ENCODE measurements around the gene RGS16. TPM values are rescaled to one million over a fixed set of nuclear protein-coding genes. Genes with fewer than 3 reads are reported as not detected.

Gene RGS16
- total and polyA plus RNA-seq, 2 donors (not counting 1 experiment from before 2014, with no cell fraction given), result 3.3 to 11.4 TPM

DNA sequence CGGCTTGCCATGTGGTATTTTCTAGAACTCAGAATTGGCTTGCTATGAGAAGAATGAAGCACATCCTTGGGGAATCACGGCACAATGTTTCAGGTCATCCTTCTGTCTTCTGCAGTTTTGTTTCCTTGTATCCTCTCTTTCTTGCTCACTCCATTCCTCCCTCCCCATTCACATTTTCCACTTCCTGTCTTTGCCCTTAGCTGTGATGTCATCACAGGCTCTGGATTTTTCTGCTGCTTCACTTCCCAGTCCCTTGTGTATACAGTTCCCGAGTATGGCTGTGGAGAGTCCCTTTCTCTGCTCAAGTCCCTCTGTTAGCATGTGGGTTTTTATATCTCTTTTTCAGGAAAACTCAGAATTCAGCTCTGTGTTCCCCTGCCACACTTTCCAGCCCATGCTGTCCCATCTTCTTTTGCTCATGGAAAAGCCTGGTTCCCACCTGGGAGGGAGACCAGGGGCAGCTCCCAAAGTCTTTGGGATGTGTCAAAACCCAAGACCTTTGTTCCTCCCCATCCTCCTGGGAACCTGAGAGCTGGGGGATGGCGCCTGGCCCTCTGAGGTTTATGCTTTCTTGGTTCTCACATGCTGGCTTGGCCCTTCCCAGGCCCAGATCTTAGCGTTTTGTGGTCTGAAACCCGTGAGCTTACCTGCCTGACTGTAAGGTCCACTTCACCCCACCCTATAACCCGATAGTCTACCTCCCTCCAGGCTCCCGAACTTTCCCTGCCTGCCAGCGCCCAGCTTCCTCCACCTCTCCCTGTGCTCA, 4.8 kb upstream of the RGS16 start:
- no peaks in the 10 kb centered on the region for H3K9me3 Mint-ChIP-seq (ENCODE audit: insufficient read depth)
- Histone ChIP-seq H3K36me3 (replicated peaks in 1 of 2; ENCODE audit: control extremely low read depth in 1 of 2, control insufficient read depth in 1 of 2, extremely low read depth in 1 of 2, insufficient read depth in 2 of 2, low read length in 1 of 2) (no peaks in the 10 kb centered on the region), H3K9me3 (ENCODE audit: control extremely low read depth in 1 of 3, control insufficient read depth in 2 of 3, insufficient read depth in 1 of 3, low read length in 2 of 3) (no peaks in the 10 kb centered on the region), H3K4me1 (ENCODE audit: control insufficient read depth in 2 of 2, insufficient read depth in 2 of 2, low read length in 2 of 2) (peaks cover 15 to 16% of the 10 kb centered on the region in 2 donors), H3K27ac (ENCODE audit: low read length in 2 of 2) (no peak overlapping the region), H3K4me2 (replicated peaks; ENCODE audit: low read depth, low read length, poor library complexity, severe bottlenecking) (no peak overlapping the region), H3K27me3 (replicated peaks in 1 of 4; ENCODE audit: control extremely low read depth in 1 of 4, control insufficient read depth in 3 of 4, insufficient read depth in 4 of 4, low read length in 3 of 4) (peaks cover 1 to 34% (median 10%) of the 10 kb centered on the region in 4 experiments), H3K4me3 (ENCODE audit: control extremely low read depth in 1 of 5, extremely low read depth in 1 of 5, insufficient read depth in 1 of 5, low read depth in 2 of 5, low read length in 4 of 5) (no peak overlapping the region), H3K9ac (ENCODE audit: low read length) (no peak overlapping the region), H4K20me1 (ENCODE audit: control insufficient read depth, insufficient read depth, low read length, poor library complexity, severe bottlenecking) (no peaks in the 10 kb centered on the region), H2AFZ (ENCODE audit: insufficient read depth, low read depth, low read length, poor library complexity, severe bottlenecking) (no peak overlapping the region), H3K79me2 (ENCODE audit: control insufficient read depth, insufficient read depth, low read length) (no peaks in the 10 kb centered on the region)
- H3K4me1 Mint-ChIP-seq, result peaks cover 6% of the 10 kb centered on the region
- H3K27me3 Mint-ChIP-seq, result peaks cover 8% of the 10 kb centered on the region
- H3K27ac Mint-ChIP-seq, result no peak overlapping the region
- ATAC-seq (ENCODE audit: low read depth) (no peak), DNase-seq (no peak)
- WGBS (ENCODE audit: insufficient coverage), result 87% methylated on average over 8 of the region's 9 CpGs
- ChIA-PET CTCF (interaction anchor here (1.8 to 24.5 kb wide), 3 partner anchors 12 to 177 kb away, joined by 6 to 989 read pairs (median 56); partner anchors contain the start of gene NPL), POLR2A (no interaction called here)
- TF ChIP-seq EZH2 (IDR thresholded peaks at IDR 0.05; ENCODE audit: borderline replicate concordance, insufficient read depth, low read depth, low read length, poor library complexity, severe bottlenecking) (no peak), CTCF (IDR thresholded peaks at IDR 0.05) (no peak)
- no peak overlapping the region for H3K4me3 Mint-ChIP-seq
- intact Hi-C loops (cut with micrococcal nuclease), result no loop called here

GRCh38 chr1:182608236-182608635, 4.0 kb upstream of the RGS16 start:
- no peak overlapping the region for H3K27ac ChIP-seq (ENCODE audit: low read length in 2 of 2)
- no peak overlapping the region for H3K4me3 ChIP-seq (ENCODE audit: control extremely low read depth in 1 of 5, extremely low read depth in 1 of 5, insufficient read depth in 1 of 5, low read depth in 2 of 5, low read length in 4 of 5)
- no peaks in the 10 kb centered on the region for H4K20me1 ChIP-seq (ENCODE audit: control insufficient read depth, insufficient read depth, low read length, poor library complexity, severe bottlenecking)
- no peak for ATAC-seq (ENCODE audit: low read depth)
- no peak for DNase-seq
- peaks cover 20% of the 10 kb centered on the region in 2 donors for H3K4me1 ChIP-seq (ENCODE audit: control insufficient read depth in 2 of 2, insufficient read depth in 2 of 2, low read length in 2 of 2)
- peaks cover 5% of the 10 kb centered on the region for H3K27me3 Mint-ChIP-seq
- WGBS (ENCODE audit: insufficient coverage), result 100% methylated on average over 1 of the region's 2 CpGs
- H3K79me2 ChIP-seq (ENCODE audit: control insufficient read depth, insufficient read depth, low read length), result no peaks in the 10 kb centered on the region
- CTCF ChIA-PET, result interaction anchor here (1.8 to 24.5 kb wide), 3 partner anchors 13 to 178 kb away, joined by 6 to 989 read pairs (median 56); partner anchors contain the start of gene NPL
- no peak overlapping the region for H3K27ac Mint-ChIP-seq
- H3K4me1 Mint-ChIP-seq, result peaks cover 3% of the 10 kb centered on the region
- no peaks in the 10 kb centered on the region for H3K36me3 ChIP-seq (replicated peaks in 1 of 2; ENCODE audit: control extremely low read depth in 1 of 2, control insufficient read depth in 1 of 2, extremely low read depth in 1 of 2, insufficient read depth in 2 of 2, low read length in 1 of 2)
- H3K4me3 Mint-ChIP-seq, result no peak overlapping the region
- H3K27me3 ChIP-seq (replicated peaks in 1 of 4; ENCODE audit: control extremely low read depth in 1 of 4, control insufficient read depth in 3 of 4, insufficient read depth in 4 of 4, low read length in 3 of 4), result peaks cover 0 to 28% (median 6%) of the 10 kb centered on the region in 4 experiments
- POLR2A ChIA-PET, result no interaction called here
- no peak overlapping the region for H2AFZ ChIP-seq (ENCODE audit: insufficient read depth, low read depth, low read length, poor library complexity, severe bottlenecking)
- no peak overlapping the region for H3K4me2 ChIP-seq (replicated peaks; ENCODE audit: low read depth, low read length, poor library complexity, severe bottlenecking)
- no peaks in the 10 kb centered on the region for H3K9me3 Mint-ChIP-seq (ENCODE audit: insufficient read depth)
- H3K9me3 ChIP-seq (ENCODE audit: control extremely low read depth in 1 of 3, control insufficient read depth in 2 of 3, insufficient read depth in 1 of 3, low read length in 2 of 3), result no peaks in the 10 kb centered on the region
- H3K9ac ChIP-seq (ENCODE audit: low read length), result no peak overlapping the region
- intact Hi-C loops (cut with micrococcal nuclease), result no loop called here
- no peak for TF ChIP-seq CTCF (IDR thresholded peaks at IDR 0.05)
- no peak for TF ChIP-seq EZH2 (IDR thresholded peaks at IDR 0.05; ENCODE audit: borderline replicate concordance, insufficient read depth, low read depth, low read length, poor library complexity, severe bottlenecking)
